K562 (cell line): ENCODE results near the gene SELENOI. TPM values are rescaled to one million over a fixed set of nuclear protein-coding genes. Genes with fewer than 3 reads are reported as not detected.

ENCODE experiments used
- CBX3 ChIP-seq, 2 experiments: IDR thresholded peaks; 1 replicate in 1 of 2; 2 replicates in 1 of 2; pipeline ENCODE4 v1.6.1; 2012; ENCODE audit warnings: inconsistent platforms in 2 of 2, low read length in 2 of 2, borderline replicate concordance in 1 of 2, control low read depth in 1 of 2
- ELF4 ChIP-seq: fragments of 450-650 bp; formaldehyde crosslinking; IDR thresholded peaks from 2 replicates; pipeline ENCODE4 v1.4.0; 2022; ENCODE audit warnings: missing genetic modification characterization
- ETV1 ChIP-seq: fragments of 450-650 bp; conservative IDR thresholded peaks from 2 replicates; pipeline ENCODE4 v1.6.1; 2016; ENCODE audit warnings: missing genetic modification characterization, control low read depth, low read depth, missing compliant biosample characterization
- ETV6 ChIP-seq, 3 experiments: fragments of 150-350 bp in 1 of 3; sonication (generic) in 1 of 3; formaldehyde crosslinking in 1 of 3; IDR thresholded peaks; 2 replicates each; pipeline versions ENCODE4 v1.6.1 to v1.8.0; 2014 to 2022; ENCODE audit warnings: borderline replicate concordance in 2 of 3, low read depth in 2 of 3, antibody characterized with exemption in 1 of 3, low read length in 1 of 3, mild to moderate bottlenecking in 1 of 3, missing genetic modification reagents in 1 of 3
- GABPA ChIP-seq: fragments of 200-800 bp; sonication (Bioruptor generic); conservative IDR thresholded peaks from 2 replicates; pipeline ENCODE4 v1.6.1; 2016; ENCODE audit warnings: low read depth, missing genetic modification characterization, missing compliant biosample characterization
- GATA2 ChIP-seq: sonication (generic); formaldehyde crosslinking; IDR thresholded peaks from 2 replicates; pipeline ENCODE4 v1.4.0; 2020; ENCODE audit warnings: mild to moderate bottlenecking, missing genetic modification reagents
- HDAC8 ChIP-seq: fragments of 450-650 bp; IDR thresholded peaks from 2 replicates; pipeline ENCODE4 v1.6.1; 2016; ENCODE audit warnings: mild to moderate bottlenecking, missing genetic modification characterization, moderate library complexity, missing compliant biosample characterization
- MTA3 ChIP-seq: fragments of 450-650 bp; formaldehyde crosslinking; IDR thresholded peaks from 2 replicates; pipeline ENCODE4 v1.6.1; 2017; ENCODE audit warnings: mild to moderate bottlenecking, borderline replicate concordance
- SIN3B ChIP-seq: fragments of 450-650 bp; IDR thresholded peaks from 2 replicates; pipeline ENCODE4 v1.6.1; 2017; ENCODE audit warnings: low read depth, mild to moderate bottlenecking, moderate library complexity
- SMARCC2 ChIP-seq: fragments of 450-650 bp; IDR thresholded peaks from 2 replicates; pipeline ENCODE4 v1.6.1; 2017; ENCODE audit warnings: antibody characterized with exemption, moderate library complexity, mild to moderate bottlenecking, low read depth
- SNIP1 ChIP-seq: fragments of 450-650 bp; IDR thresholded peaks from 2 replicates; pipeline ENCODE4 v1.7.1; 2017; ENCODE audit warnings: low read depth, mild to moderate bottlenecking
- SREBF2 ChIP-seq: sonication (generic); formaldehyde crosslinking; IDR thresholded peaks from 2 replicates; pipeline ENCODE4 v1.4.0; 2020; ENCODE audit warnings: mild to moderate bottlenecking, missing genetic modification reagents
- STAG1 ChIP-seq: sonication (generic); formaldehyde crosslinking; IDR thresholded peaks from 2 replicates; pipeline ENCODE4 v1.5.0; 2020; ENCODE audit warnings: missing genetic modification reagents, borderline replicate concordance
- TAF9B ChIP-seq: fragments of 450-650 bp; IDR thresholded peaks from 2 replicates; pipeline ENCODE4 v1.6.1; 2018; ENCODE audit warnings: mild to moderate bottlenecking; ENCODE audit not compliant: partially characterized antibody
- TARDBP ChIP-seq: fragments of 450-650 bp; IDR thresholded peaks from 2 replicates; pipeline ENCODE4 v1.6.1; 2016
- YY1 ChIP-seq, 3 experiments: IDR thresholded peaks; 2 replicates each; pipeline ENCODE4 v1.6.1; 2011; ENCODE audit warnings: low read length in 2 of 3, mild to moderate bottlenecking in 2 of 3, moderate library complexity in 2 of 3, borderline replicate concordance in 1 of 3, control low read depth in 1 of 3, low read depth in 1 of 3; ENCODE audit not compliant: insufficient read depth in 3 of 3, insufficient replicate concordance in 2 of 3, control insufficient read depth in 1 of 3, insufficient read length in 1 of 3; ENCODE audit errors: extremely low read depth in 1 of 3
- ZFP91 ChIP-seq: sonication (generic); formaldehyde crosslinking; IDR thresholded peaks from 2 replicates; pipeline ENCODE4 v1.8.0; 2022; ENCODE audit warnings: mild to moderate bottlenecking, missing genetic modification reagents
- polyA plus RNA-seq, 8 experiments: library from polyadenylated mRNA; depleted of rRNA in 4 of 8; stranded (reverse) in 5 of 8; unstranded in 3 of 8; fragments of >200 nt; fragmentation: Nextera tagmentation in 2 of 8; fragmentation: Illumina TruSeq in 1 of 8; extraction: Ambion mirVana in 2 of 8; extraction: Trizol in 1 of 8; gene quantifications; 2 replicates each; pipeline versions ENCODE4 v1.2.1 to v1.2.3, GENCODE V29; 2011 to 2014; ENCODE audit warnings: inconsistent platforms in 1 of 8, missing spikeins in 1 of 8
- total RNA-seq, 7 experiments: library from RNA; depleted of rRNA in 6 of 7; stranded (reverse); fragments of >200 nt in 6 of 7; fragmentation: Illumina TruSeq in 2 of 7; extraction: Trizol in 2 of 7; gene quantifications; 2 replicates each; pipeline versions ENCODE4 v1.2.1 to v1.2.3, GENCODE V29; 2011 to 2021; ENCODE audit warnings: low replicate concordance in 1 of 7
- TF ChIP-seq, protein P1 (sequence below), 2 experiments: IDR thresholded peaks; 2 replicates each; pipeline ENCODE4 v1.6.1; 2012; ENCODE audit warnings: improper control_type of control experiment in 2 of 2, low read depth in 2 of 2, low read length in 2 of 2, borderline replicate concordance in 1 of 2
- TF ChIP-seq, protein P2 (sequence below): sonication (generic); formaldehyde crosslinking; IDR thresholded peaks from 2 replicates; pipeline ENCODE4 v1.8.1; 2023; ENCODE audit warnings: mild to moderate bottlenecking, missing genetic modification reagents

SELENOI gene
- total and polyA plus RNA-seq, 9 of the 15 experiments (the other 6 are each of a cell fraction or from before 2014, with no cell fraction given), result 9.6 to 46.9 (median 24.4) TPM

- peak in 1 of 3 experiments; percentile 48 for TF ChIP-seq YY1 (IDR thresholded peaks at IDR 0.05; ENCODE audit: borderline replicate concordance in 1 of 3, control insufficient read depth in 1 of 3, extremely low read depth in 1 of 3, insufficient read depth in 3 of 3, insufficient read length in 1 of 3, insufficient replicate concordance in 2 of 3, low read depth in 1 of 3, low read length in 2 of 3)
- TF ChIP-seq SIN3B, result 0 out of 2 replicates have a peak, but pooled peaks have one; percentile 8
- 0 out of 2 replicates have a peak, but pooled peaks have one; percentile 89 for TF ChIP-seq SREBF2 (CRISPR knock-in tag)
- TF ChIP-seq CBX3 (IDR thresholded peaks at IDR 0.05; ENCODE audit: borderline replicate concordance in 1 of 2, low read length in 2 of 2), result no peak
- peak; percentile 41; the same call in 1 of the 2 replicates for TF ChIP-seq ETV1
- no peak for TF ChIP-seq STAG1 (CRISPR knock-in tag)
- TF ChIP-seq GATA2 (CRISPR knock-in tag), result 0 out of 2 replicates have a peak, but pooled peaks have one; percentile 18
- TF ChIP-seq ZFP91 (CRISPR knock-in tag), result no peak
- no peak for TF ChIP-seq TARDBP
- no peak for TF ChIP-seq MTA3
- TF ChIP-seq SNIP1, result no peak
- peak; percentile 17; the same call in 1 of the 2 replicates for TF ChIP-seq SMARCC2
- TF ChIP-seq TAF9B, result peak; percentile 10
- no peak for TF ChIP-seq ELF4 (CRISPR knock-in tag)
- TF ChIP-seq, protein P1, sequence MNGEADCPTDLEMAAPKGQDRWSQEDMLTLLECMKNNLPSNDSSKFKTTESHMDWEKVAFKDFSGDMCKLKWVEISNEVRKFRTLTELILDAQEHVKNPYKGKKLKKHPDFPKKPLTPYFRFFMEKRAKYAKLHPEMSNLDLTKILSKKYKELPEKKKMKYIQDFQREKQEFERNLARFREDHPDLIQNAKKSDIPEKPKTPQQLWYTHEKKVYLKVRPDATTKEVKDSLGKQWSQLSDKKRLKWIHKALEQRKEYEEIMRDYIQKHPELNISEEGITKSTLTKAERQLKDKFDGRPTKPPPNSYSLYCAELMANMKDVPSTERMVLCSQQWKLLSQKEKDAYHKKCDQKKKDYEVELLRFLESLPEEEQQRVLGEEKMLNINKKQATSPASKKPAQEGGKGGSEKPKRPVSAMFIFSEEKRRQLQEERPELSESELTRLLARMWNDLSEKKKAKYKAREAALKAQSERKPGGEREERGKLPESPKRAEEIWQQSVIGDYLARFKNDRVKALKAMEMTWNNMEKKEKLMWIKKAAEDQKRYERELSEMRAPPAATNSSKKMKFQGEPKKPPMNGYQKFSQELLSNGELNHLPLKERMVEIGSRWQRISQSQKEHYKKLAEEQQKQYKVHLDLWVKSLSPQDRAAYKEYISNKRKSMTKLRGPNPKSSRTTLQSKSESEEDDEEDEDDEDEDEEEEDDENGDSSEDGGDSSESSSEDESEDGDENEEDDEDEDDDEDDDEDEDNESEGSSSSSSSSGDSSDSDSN (IDR thresholded peaks at IDR 0.05; ENCODE audit: borderline replicate concordance in 1 of 2, low read depth in 2 of 2, low read length in 2 of 2), result peak in 1 of 2 experiments; percentile 83; a peak in 2 of 4 replicates
- peak; percentile 58; the same call in 1 of the 2 replicates for TF ChIP-seq GABPA (tag)
- TF ChIP-seq ETV6 (IDR thresholded peaks at IDR 0.05; ENCODE audit: borderline replicate concordance in 1 of 2, low read depth in 2 of 2, low read length in 1 of 2), result no peak
- TF ChIP-seq ETV6 (CRISPR knock-in tag; IDR thresholded peaks at IDR 0.05; ENCODE audit: borderline replicate concordance), result no peak
- TF ChIP-seq, protein P2, sequence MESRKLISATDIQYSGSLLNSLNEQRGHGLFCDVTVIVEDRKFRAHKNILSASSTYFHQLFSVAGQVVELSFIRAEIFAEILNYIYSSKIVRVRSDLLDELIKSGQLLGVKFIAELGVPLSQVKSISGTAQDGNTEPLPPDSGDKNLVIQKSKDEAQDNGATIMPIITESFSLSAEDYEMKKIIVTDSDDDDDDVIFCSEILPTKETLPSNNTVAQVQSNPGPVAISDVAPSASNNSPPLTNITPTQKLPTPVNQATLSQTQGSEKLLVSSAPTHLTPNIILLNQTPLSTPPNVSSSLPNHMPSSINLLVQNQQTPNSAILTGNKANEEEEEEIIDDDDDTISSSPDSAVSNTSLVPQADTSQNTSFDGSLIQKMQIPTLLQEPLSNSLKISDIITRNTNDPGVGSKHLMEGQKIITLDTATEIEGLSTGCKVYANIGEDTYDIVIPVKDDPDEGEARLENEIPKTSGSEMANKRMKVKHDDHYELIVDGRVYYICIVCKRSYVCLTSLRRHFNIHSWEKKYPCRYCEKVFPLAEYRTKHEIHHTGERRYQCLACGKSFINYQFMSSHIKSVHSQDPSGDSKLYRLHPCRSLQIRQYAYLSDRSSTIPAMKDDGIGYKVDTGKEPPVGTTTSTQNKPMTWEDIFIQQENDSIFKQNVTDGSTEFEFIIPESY (CRISPR knock-in tag), result no peak
- TF ChIP-seq HDAC8 (tag), result no peak
Observed at GRCh38 chr2:26346454-26347053, 611 bp downstream of the SELENOI start, which contains the start of gene ADGRF3 (continued).
